ENCODE measurements around the gene KRT36. TPM values are rescaled to one million over a fixed set of nuclear protein-coding genes. Genes with fewer than 3 reads are reported as not detected.

The KRT36 gene
- total and polyA plus RNA-seq, 9 donors: 0.50 TPM; not detected in 8

DNA sequence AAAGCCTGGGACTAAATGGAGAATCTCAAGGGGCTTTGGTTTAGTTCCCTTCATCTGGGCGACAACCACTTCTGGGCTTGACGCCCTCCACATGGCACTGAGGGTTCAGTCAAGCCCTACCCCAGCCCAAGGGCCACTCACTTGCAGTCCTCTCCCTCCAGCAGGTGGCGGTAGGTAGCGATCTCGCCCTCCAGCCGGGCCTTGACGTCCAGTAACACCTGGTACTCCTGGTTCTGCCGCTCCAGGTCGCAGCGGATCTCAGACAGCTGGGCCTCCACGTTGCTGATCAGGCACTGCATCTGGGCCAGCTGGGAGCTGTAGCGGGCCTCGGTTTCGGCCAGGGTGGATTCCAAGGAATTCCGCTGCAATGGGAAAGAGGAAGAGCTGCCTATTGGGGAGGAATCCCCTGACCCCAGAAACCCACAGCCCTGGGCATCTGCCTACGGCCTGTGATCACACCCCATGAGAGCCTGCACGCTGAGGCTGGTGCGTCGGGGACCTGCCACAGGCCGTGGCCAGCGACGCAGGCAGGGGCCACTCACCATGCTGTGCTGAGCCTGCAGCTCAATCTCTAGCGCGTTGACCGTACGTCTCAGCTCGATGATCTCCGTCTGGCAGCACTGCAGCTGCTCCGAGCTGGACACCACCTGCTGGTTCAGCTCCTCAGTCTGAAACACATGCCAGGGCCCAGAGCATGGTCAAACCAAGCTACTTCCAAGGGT lies 2.7 kb downstream of the KRT36 start:
- DNase-seq: peak in 1 of 5 donors; percentile 29
- no peaks in the 10 kb centered on the region for H3K36me3 ChIP-seq
- peaks cover 3% of the 10 kb centered on the region for H3K4me1 ChIP-seq (ENCODE audit: insufficient read depth)
- 76 to 83% (median 81%) methylated on average over 29 of the region's 29 CpGs for WGBS, 3 donors
- no peaks in the 10 kb centered on the region for H3K9me3 ChIP-seq
- TF ChIP-seq, protein P1, sequence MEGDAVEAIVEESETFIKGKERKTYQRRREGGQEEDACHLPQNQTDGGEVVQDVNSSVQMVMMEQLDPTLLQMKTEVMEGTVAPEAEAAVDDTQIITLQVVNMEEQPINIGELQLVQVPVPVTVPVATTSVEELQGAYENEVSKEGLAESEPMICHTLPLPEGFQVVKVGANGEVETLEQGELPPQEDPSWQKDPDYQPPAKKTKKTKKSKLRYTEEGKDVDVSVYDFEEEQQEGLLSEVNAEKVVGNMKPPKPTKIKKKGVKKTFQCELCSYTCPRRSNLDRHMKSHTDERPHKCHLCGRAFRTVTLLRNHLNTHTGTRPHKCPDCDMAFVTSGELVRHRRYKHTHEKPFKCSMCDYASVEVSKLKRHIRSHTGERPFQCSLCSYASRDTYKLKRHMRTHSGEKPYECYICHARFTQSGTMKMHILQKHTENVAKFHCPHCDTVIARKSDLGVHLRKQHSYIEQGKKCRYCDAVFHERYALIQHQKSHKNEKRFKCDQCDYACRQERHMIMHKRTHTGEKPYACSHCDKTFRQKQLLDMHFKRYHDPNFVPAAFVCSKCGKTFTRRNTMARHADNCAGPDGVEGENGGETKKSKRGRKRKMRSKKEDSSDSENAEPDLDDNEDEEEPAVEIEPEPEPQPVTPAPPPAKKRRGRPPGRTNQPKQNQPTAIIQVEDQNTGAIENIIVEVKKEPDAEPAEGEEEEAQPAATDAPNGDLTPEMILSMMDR (IDR thresholded peaks at IDR 0.05): no peak
- TF ChIP-seq EP300 (IDR thresholded peaks at IDR 0.05) (no peak), POLR2A (IDR thresholded peaks at IDR 0.05) (no peak)
- H3K4me3 ChIP-seq: no peak overlapping the region
- H3K27ac ChIP-seq: no peak overlapping the region
- no peaks in the 10 kb centered on the region for H3K27me3 ChIP-seq
- intact Hi-C loops (cut with DNase I): no loop called here

DNA sequence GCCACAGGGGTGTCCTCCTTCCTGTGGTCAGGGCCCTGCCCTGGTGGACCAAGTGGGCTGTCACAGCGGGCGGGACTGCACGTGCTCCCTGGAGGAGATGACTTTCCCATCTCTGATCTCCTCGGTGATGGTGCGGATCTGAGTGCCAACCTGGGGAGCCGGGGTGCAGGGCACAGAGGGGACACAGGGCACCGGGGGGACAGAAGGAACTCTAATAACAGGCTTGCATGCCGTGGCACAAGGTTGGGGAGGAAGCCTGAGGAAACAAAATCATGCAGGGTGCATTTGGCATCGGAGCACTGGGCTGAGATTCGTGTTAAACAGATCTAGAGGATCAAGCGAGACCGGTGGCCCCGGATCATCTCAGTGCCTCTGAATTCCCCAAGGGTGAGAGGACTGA lies 3.4 kb downstream of the KRT36 start:
- Histone ChIP-seq H3K4me1 (ENCODE audit: insufficient read depth) (peaks cover 3% of the 10 kb centered on the region), H3K36me3 (no peaks in the 10 kb centered on the region), H3K27me3 (no peaks in the 10 kb centered on the region), H3K27ac (no peak overlapping the region), H3K4me3 (no peak overlapping the region), H3K9me3 (no peaks in the 10 kb centered on the region)
- DNase-seq: peak in 1 of 5 donors; percentile 22
- WGBS, 3 donors: 93 to 96% (median 95%) methylated on average over 12 to 13 of the region's 13 CpGs
- TF ChIP-seq EP300 (IDR thresholded peaks at IDR 0.05): no peak
- TF ChIP-seq POLR2A (IDR thresholded peaks at IDR 0.05): no peak
- TF ChIP-seq, protein P1 (IDR thresholded peaks at IDR 0.05): no peak
- intact Hi-C loops (cut with DNase I): no loop called here

DNA sequence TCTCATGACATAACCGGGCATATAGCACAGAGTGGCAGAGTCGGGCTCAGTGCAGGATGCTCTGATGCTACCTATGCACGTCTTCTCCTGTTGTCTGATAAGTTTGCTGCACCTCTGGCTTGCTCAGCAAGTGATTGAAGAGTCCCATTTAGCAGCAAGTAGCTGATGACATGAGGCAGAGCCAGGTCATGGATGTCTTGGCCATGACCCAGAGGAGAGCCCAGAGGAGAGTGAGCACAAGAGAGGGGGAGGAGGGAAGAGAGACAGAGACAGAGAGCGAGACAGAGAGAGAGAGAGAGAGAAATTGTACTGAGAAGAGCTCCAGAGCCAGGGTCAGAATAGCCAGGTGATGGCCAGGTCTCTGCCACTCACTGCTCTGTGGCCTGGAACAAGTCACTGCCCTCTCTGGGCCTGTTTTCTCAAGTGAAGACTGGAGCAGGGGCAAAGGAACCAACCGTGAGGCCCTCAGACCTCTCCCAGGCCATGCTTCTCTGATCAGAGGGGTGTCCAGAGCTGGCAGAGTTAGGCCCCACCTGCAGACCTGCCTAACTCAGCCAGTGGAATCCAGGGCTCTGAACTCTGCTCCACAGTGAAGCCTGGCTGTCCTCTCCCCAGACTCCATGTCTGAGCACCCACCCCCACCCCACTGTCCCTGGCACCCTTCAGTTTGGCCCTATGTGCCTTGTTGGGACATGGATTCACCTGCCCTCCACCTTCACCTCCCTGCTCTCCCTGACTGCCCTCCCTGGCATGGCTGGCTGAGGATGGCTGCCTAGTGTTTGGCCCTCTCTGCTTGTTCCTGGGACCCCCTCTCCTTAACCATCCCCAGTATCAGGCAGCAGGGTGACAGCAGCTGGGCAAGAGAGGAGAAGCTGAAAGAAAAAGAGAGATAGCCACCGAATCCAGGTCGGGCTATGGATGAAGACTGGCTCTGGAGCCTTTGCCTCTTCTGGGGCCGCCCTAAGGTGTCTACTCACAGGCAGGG lies 4.5 kb downstream of the KRT36 start:
- Histone ChIP-seq H3K36me3 (no peaks in the 10 kb centered on the region), H3K27me3 (no peaks in the 10 kb centered on the region), H3K27ac (no peak overlapping the region), H3K9me3 (no peaks in the 10 kb centered on the region), H3K4me1 (ENCODE audit: insufficient read depth) (peaks cover 3% of the 10 kb centered on the region), H3K4me3 (no peak overlapping the region)
- TF ChIP-seq EP300 (IDR thresholded peaks at IDR 0.05) (no peak), POLR2A (IDR thresholded peaks at IDR 0.05) (no peak)
- TF ChIP-seq, protein P1 (IDR thresholded peaks at IDR 0.05): no peak
- peak in 1 of 5 donors; percentile 19 for DNase-seq
- intact Hi-C loops (cut with DNase I): no loop called here
- 87 to 90% (median 89%) methylated on average over 8 of the region's 8 CpGs for WGBS, 3 donors

DNA sequence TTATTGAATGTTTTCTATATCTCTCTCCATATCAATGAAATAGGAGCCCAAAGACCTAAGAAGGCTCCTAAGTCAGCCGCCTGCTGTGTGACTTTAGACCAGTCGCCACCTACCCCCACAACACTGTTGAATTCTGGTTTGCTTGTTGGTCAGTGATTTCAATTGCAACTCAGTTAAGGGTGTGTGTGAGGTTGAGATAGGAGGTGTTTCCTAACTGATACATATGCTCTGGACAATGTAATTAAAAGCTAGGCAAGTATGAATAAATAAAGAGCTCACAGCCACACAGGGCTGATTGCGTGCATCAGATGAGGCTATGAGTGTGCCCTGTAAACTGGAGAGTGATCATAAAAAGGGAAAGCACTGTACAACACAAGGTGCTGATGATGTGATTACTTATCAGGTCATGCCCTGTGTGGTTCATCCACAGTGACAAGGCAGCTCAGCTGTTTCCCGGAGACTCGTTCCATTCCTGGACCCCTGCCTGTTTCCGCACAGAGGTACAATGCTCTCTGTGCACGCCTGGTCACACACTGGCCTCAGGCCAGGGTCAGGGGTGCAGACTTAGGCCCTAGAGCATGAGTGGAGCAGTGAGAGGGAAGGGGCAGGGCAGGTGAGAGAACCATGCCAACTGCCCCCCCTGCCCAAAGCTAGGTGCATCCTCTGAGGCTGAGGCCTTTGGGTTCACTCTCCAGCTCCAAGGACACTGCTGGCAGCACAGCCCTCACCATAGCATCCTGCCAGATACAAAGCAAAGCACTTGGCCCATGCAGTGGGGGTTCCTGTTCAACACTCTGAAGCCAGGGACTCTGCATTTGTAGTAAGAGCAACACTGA lies 5.5 kb downstream of the KRT36 start:
- Histone ChIP-seq H3K36me3 (no peaks in the 10 kb centered on the region), H3K4me1 (ENCODE audit: insufficient read depth) (peaks cover 3% of the 10 kb centered on the region), H3K27me3 (no peaks in the 10 kb centered on the region), H3K9me3 (no peaks in the 10 kb centered on the region), H3K27ac (no peak overlapping the region), H3K4me3 (no peak overlapping the region)
- intact Hi-C loops (cut with DNase I): no loop called here
- TF ChIP-seq, protein P1 (IDR thresholded peaks at IDR 0.05): no peak
- TF ChIP-seq EP300 (IDR thresholded peaks at IDR 0.05): no peak
- no peak for TF ChIP-seq POLR2A (IDR thresholded peaks at IDR 0.05)
- no peak for DNase-seq
- WGBS, 3 donors: 71 to 77% (median 71%) methylated on average over 7 of the region's 7 CpGs
